HEK293T (cell line): Measurements from ENCODE around the gene MAPK1.

ENCODE experiments used
- FOXK2 ChIP-seq: fragments of 450-650 bp; IDR thresholded peaks from 2 replicates; pipeline ENCODE4 v1.6.1; 2016; ENCODE audit warnings: mild to moderate bottlenecking
- FOXM1 ChIP-seq: fragments of 450-650 bp; IDR thresholded peaks from 2 replicates; pipeline ENCODE4 v1.6.1; 2017; ENCODE audit warnings: mild to moderate bottlenecking, borderline replicate concordance
- LEF1 ChIP-seq: fragments of 450-650 bp; IDR thresholded peaks from 2 replicates; pipeline ENCODE4 v1.6.1; 2017; ENCODE audit warnings: mild to moderate bottlenecking, borderline replicate concordance
- TARDBP ChIP-seq: fragments of 450-650 bp; IDR thresholded peaks from 2 replicates; pipeline ENCODE4 v1.6.1; 2016

- no peak for TF ChIP-seq FOXM1
- TF ChIP-seq FOXK2 = no peak
- TF ChIP-seq TARDBP = no peak
- no peak for TF ChIP-seq LEF1
Measured at GRCh38 chr22:21894799-21895198, 27.4 kb upstream of the MAPK1 start.
